ENCODE results near the gene CEP78.
A peak's percentile ranks its signal among the peaks of the same experiment; 100 is the strongest.
"Not testable (repeated sequence)": the region's sequence is repeated elsewhere in the genome, so short reads cannot be mapped to it uniquely, and the experiment has no call there.

CEP78 gene

GRCh38 chr9:78235762-78236550 is at the start of gene CEP78:
Gene CEP78, plus strand, starts transcription at chr9:78236075. Its CDS starts 276 bp downstream, at chr9:78236351.
- peak; percentile 87 for DNase-seq (ENCODE audit: low spot score)

- DNase-seq (ENCODE audit: low spot score) = no peak
Measured at GRCh38 chr9:78187763-78188484, 48.0 kb upstream of the CEP78 start.

- no peak for DNase-seq (ENCODE audit: low spot score)
Measured at GRCh38 chr9:78188594-78188993, 47.3 kb upstream of the CEP78 start.

- DNase-seq (ENCODE audit: low spot score) = no peak
Measured at GRCh38 chr9:78189001-78189400, 46.9 kb upstream of the CEP78 start.

GRCh38 chr9:78189461-78189860 is 46.4 kb upstream of the CEP78 start:
- no peak for DNase-seq (ENCODE audit: low spot score)

GRCh38 chr9:78191931-78192330 is 43.9 kb upstream of the CEP78 start:
- DNase-seq (ENCODE audit: low spot score) = no peak

GRCh38 chr9:78196258-78196657 is 39.6 kb upstream of the CEP78 start:
- DNase-seq (ENCODE audit: low spot score) = no peak

GRCh38 chr9:78201158-78201777 is 34.6 kb upstream of the CEP78 start:
- not testable (repeated sequence) for DNase-seq (ENCODE audit: low spot score)

- DNase-seq (ENCODE audit: low spot score) = no peak
Measured at GRCh38 chr9:78207319-78207718, 28.6 kb upstream of the CEP78 start.

- no peak for DNase-seq (ENCODE audit: low spot score)
Measured at GRCh38 chr9:78207901-78208300, 28.0 kb upstream of the CEP78 start.

GRCh38 chr9:78209127-78209526 is 26.7 kb upstream of the CEP78 start:
- DNase-seq (ENCODE audit: low spot score) = no peak

- no peak for DNase-seq (ENCODE audit: low spot score)
Measured at GRCh38 chr9:78210841-78211301, 25.0 kb upstream of the CEP78 start.

- DNase-seq (ENCODE audit: low spot score) = no peak
Measured at GRCh38 chr9:78212868-78213267, 23.0 kb upstream of the CEP78 start.

GRCh38 chr9:78213712-78214111 is 22.2 kb upstream of the CEP78 start:
- no peak for DNase-seq (ENCODE audit: low spot score)

GRCh38 chr9:78214492-78214891 is 21.4 kb upstream of the CEP78 start:
- DNase-seq (ENCODE audit: low spot score) = no peak

- no peak for DNase-seq (ENCODE audit: low spot score)
Measured at GRCh38 chr9:78215706-78216105, 20.2 kb upstream of the CEP78 start.

- DNase-seq (ENCODE audit: low spot score) = no peak
Measured at GRCh38 chr9:78218890-78219289, 17.0 kb upstream of the CEP78 start.

GRCh38 chr9:78221425-78221824 is 14.4 kb upstream of the CEP78 start:
- DNase-seq (ENCODE audit: low spot score) = no peak

GRCh38 chr9:78221841-78222240 is 14.0 kb upstream of the CEP78 start:
- DNase-seq (ENCODE audit: low spot score) = not testable (repeated sequence)

- no peak for DNase-seq (ENCODE audit: low spot score)
Measured at GRCh38 chr9:78230761-78231160, 5.1 kb upstream of the CEP78 start.

- not testable (repeated sequence) for DNase-seq (ENCODE audit: low spot score)
Measured at GRCh38 chr9:78232471-78232870, 3.4 kb upstream of the CEP78 start.

GRCh38 chr9:78234810-78235209 is 1.1 kb upstream of the CEP78 start:
- peak; percentile 39 for DNase-seq (ENCODE audit: low spot score)

GRCh38 chr9:78235256-78235761 is 566 bp upstream of the CEP78 start:
- no peak for DNase-seq (ENCODE audit: low spot score)
